Muscle of leg (tissue), 11 donors: ENCODE results near the gene FAXDC2. TPM values are rescaled to one million over a fixed set of nuclear protein-coding genes. Genes with fewer than 3 reads are reported as not detected.

Experiments
- DNase-seq: peaks from one replicate; pipeline ENCODE4 v3.0.0; 2013
- H3K27ac ChIP-seq: one replicate; pipeline ENCODE4 v1.5.1; 2013; ENCODE audit warnings: mild to moderate bottlenecking, low read length, control low read depth
- H3K27me3 ChIP-seq: one replicate; pipeline ENCODE4 v1.6.1; 2013; ENCODE audit warnings: low read length; ENCODE audit not compliant: control insufficient read depth, insufficient read depth
- H3K36me3 ChIP-seq: one replicate; pipeline ENCODE4 v1.6.1; 2013; ENCODE audit warnings: low read length; ENCODE audit not compliant: control insufficient read depth, insufficient read depth
- H3K4me1 ChIP-seq: one replicate; pipeline ENCODE4 v1.6.1; 2013; ENCODE audit warnings: low read length; ENCODE audit not compliant: control insufficient read depth, insufficient read depth
- H3K4me3 ChIP-seq: one replicate; pipeline ENCODE4 v1.5.1; 2013; ENCODE audit warnings: low read length, control low read depth
- H3K9me3 ChIP-seq: replicated peaks from 2 replicates; pipeline ENCODE4 v1.6.1; 2013; ENCODE audit warnings: low read depth, low read length; ENCODE audit not compliant: control insufficient read depth
- WGBS: methylation state at CpG from one replicate; pipeline ENCODE4 v1.1.5; 2013; ENCODE audit warnings: missing lambda C conversion rate; ENCODE audit not compliant: insufficient coverage; 5-methylcytosine and 5-hydroxymethylcytosine counted together
- polyA plus RNA-seq, 8 donors: library from polyadenylated mRNA; unstranded; fragments of 120-200 nt; gene quantifications; one replicate each; pipeline versions ENCODE4 v1.2.1 to v1.2.3, GENCODE V29; 2013; ENCODE audit warnings: inconsistent platforms in 1 of 8, low replicate concordance in 1 of 8; ENCODE audit not compliant: insufficient read length in 8 of 8, insufficient read depth in 1 of 8
- total RNA-seq: library from RNA; stranded (reverse); fragments of 120-200 nt; gene quantifications from one replicate; pipeline ENCODE4 v1.2.4, GENCODE V29; 2013

Gene FAXDC2
- total and polyA plus RNA-seq, 9 donors = 11.1 to 16.5 (median 13.0) TPM

DNA sequence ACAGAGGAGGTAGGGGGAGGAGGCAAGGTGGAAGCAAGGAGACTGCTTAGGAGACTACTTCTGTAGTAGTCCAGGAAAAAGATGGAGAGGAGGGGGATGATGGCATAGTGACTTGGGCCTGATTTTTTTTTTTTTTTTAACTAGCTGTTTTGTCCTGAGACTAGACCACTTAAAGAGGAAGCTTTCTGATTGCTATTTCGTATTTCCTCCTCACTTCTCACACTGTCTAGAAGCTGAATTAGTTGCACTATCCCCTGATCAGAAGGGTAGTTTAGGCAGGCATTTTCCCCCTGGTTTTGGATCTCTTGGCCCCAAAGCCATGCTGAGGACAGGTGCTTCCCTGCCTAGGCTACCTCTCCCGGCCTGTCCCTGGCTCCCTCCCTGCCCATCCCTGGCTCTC, 80.3 kb downstream of the FAXDC2 start:
- WGBS = no CpG with 5 or more reads among the region's 2 CpGs
- DNase-seq = no peak
- no peak overlapping the region for H3K4me3 ChIP-seq
- no peak overlapping the region for H3K27ac ChIP-seq
- no peaks in the 10 kb centered on the region for H3K9me3 ChIP-seq
- H3K36me3 ChIP-seq = peaks cover 2% of the 10 kb centered on the region
- peaks cover 44% of the 10 kb centered on the region for H3K4me1 ChIP-seq
- no peaks in the 10 kb centered on the region for H3K27me3 ChIP-seq

Other genes with a start within 250 kb of the FAXDC2 start
- 35.6 TPM for gene LARP1, start 95.2 kb downstream of the FAXDC2 start, total RNA-seq
- gene LARP1, start 95.2 kb downstream of the FAXDC2 start, polyA plus RNA-seq = 100 to 1,000 TPM in 1 of 8 donors, 10 to 100 TPM in 7; 74.6 to 114 (median 88.6) TPM
- 39.2 TPM for gene CNOT8, start 8.0 kb upstream of the FAXDC2 start, total RNA-seq
- gene CNOT8, start 8.0 kb upstream of the FAXDC2 start, polyA plus RNA-seq = 10 to 100 TPM; 35.3 to 44.9 (median 38.4) TPM
- gene GEMIN5, start 87.6 kb upstream of the FAXDC2 start, total RNA-seq = 17.0 TPM
- 10 to 100 TPM; 12.3 to 17.6 (median 15.6) TPM for gene GEMIN5, start 87.6 kb upstream of the FAXDC2 start, polyA plus RNA-seq
- 34.1 TPM for gene MRPL22, start 90.5 kb upstream of the FAXDC2 start, total RNA-seq
- 10 to 100 TPM; 29.0 to 39.6 (median 35.0) TPM for gene MRPL22, start 90.5 kb upstream of the FAXDC2 start, polyA plus RNA-seq
- under 0.01 TPM for gene KIF4B, start 163.2 kb upstream of the FAXDC2 start, total RNA-seq
- gene KIF4B, start 163.2 kb upstream of the FAXDC2 start, polyA plus RNA-seq = under 1 TPM; 0.05 to 0.15 (median 0.08) TPM